PC-3 (cell line): Measurements from ENCODE around the gene DCLK1. TPM values are rescaled to one million over a fixed set of nuclear protein-coding genes. Genes with fewer than 3 reads are reported as not detected.

Experiments
- ATAC-seq: fragments of 200-7000 bp; cut with Tn5 transposase; 2 replicates; pipeline ENCODE4 v1.9.1; 2020; ENCODE audit warnings: mild to moderate bottlenecking, moderate library complexity
- BruUV-seq: library from RNA; stranded (reverse); fragments of 400-500 nt; replicated peaks from 2 replicates; lab custom pipeline; 2021; lab: Mats Ljungman, UMichigan
- CTCF ChIA-PET: fragments of 300-600 bp; sonication (Branson Sonifier 250); formaldehyde crosslinking; loops from one replicate; lab custom pipeline; 2022; ENCODE audit warnings: antibody characterized with exemption; lab: Charles Lee
- POLR2A ChIA-PET: fragments of 300-600 bp; sonication (Branson Sonifier 250); formaldehyde crosslinking; loops from one replicate; lab custom pipeline; 2022; ENCODE audit warnings: antibody characterized with exemption; ENCODE audit not compliant: unreplicated experiment; lab: Charles Lee
- DNase-seq: peaks from one replicate; pipeline ENCODE4 v3.0.0-alpha.2; 2015
- H2AFZ ChIP-seq: fragments of 300-600 bp; sonication (generic); 2 replicates; pipeline ENCODE4 v1.6.0; 2016; ENCODE audit warnings: antibody characterized with exemption, low read length
- H3F3A ChIP-seq: fragments of 300-600 bp; sonication (generic); one replicate; pipeline ENCODE4 v1.6.0; 2017; ENCODE audit warnings: antibody characterized with exemption, low read length, control low read depth, mild to moderate bottlenecking; ENCODE audit not compliant: unreplicated experiment
- H3K27ac ChIP-seq: fragments of 300-600 bp; sonication (generic); 2 replicates; pipeline ENCODE4 v1.5.1; 2016; ENCODE audit warnings: mild to moderate bottlenecking, low read length
- H3K27me3 ChIP-seq: fragments of 300-600 bp; sonication (generic); 2 replicates; pipeline ENCODE4 v1.6.1; 2016; ENCODE audit warnings: low read length, mixed read lengths
- H3K36me3 ChIP-seq: fragments of 300-600 bp; sonication (generic); 2 replicates; pipeline ENCODE4 v1.6.1; 2016; ENCODE audit warnings: low read depth, mixed run types, low read length, mixed read lengths
- H3K4me1 ChIP-seq: fragments of 300-600 bp; sonication (generic); 2 replicates; pipeline ENCODE4 v1.5.1; 2016; ENCODE audit warnings: low read length; ENCODE audit not compliant: insufficient read depth
- H3K4me2 ChIP-seq: fragments of 300-600 bp; sonication (generic); 2 replicates; pipeline ENCODE4 v1.6.0; 2016; ENCODE audit warnings: low read length
- H3K4me3 ChIP-seq: fragments of 300-600 bp; sonication (generic); 2 replicates; pipeline ENCODE4 v1.5.1; 2016; ENCODE audit warnings: mild to moderate bottlenecking, low read length, mixed read lengths
- H3K79me2 ChIP-seq: fragments of 300-600 bp; sonication (generic); 2 replicates; pipeline ENCODE4 v1.6.1; 2017; ENCODE audit warnings: low read length, mixed read lengths
- H3K9ac ChIP-seq: fragments of 300-600 bp; sonication (generic); 2 replicates; pipeline ENCODE4 v1.6.0; 2016; ENCODE audit warnings: mild to moderate bottlenecking, low read length
- H3K9me2 ChIP-seq: fragments of 300-600 bp; sonication (generic); replicated peaks from 2 replicates; pipeline ENCODE4 v1.6.1; 2016; ENCODE audit warnings: mixed run types, low read length, mixed read lengths
- H3K9me3 ChIP-seq: fragments of 300-600 bp; sonication (generic); 2 replicates; pipeline ENCODE4 v1.6.1; 2016; ENCODE audit warnings: low read length, mixed read lengths
- H4K20me1 ChIP-seq: fragments of 300-600 bp; sonication (generic); 2 replicates; pipeline ENCODE4 v1.6.1; 2016; ENCODE audit warnings: low read length, mixed read lengths
- EZH2 ChIP-seq: fragments of 300-600 bp; sonication (generic); IDR thresholded peaks from one replicate; pipeline ENCODE4 v1.6.1; 2017; ENCODE audit warnings: antibody characterized with exemption, mild to moderate bottlenecking, low read length; ENCODE audit not compliant: unreplicated experiment
- EZH2phosphoT487 ChIP-seq: fragments of 300-600 bp; sonication (generic); IDR thresholded peaks from 2 replicates; pipeline ENCODE4 v1.6.1; 2018; ENCODE audit warnings: mild to moderate bottlenecking, antibody characterized with exemption, low read length, borderline replicate concordance
- intact Hi-C: fragments of 100-400 bp; cut with micrococcal nuclease; formaldehyde crosslinking; loops from 2 replicates; pipeline ENCODE4 v1.9.0; 2023
- total RNA-seq: library from RNA; depleted of rRNA; stranded (reverse); fragments of >200 nt; gene quantifications from 2 replicates; pipeline ENCODE4 v1.2.3, GENCODE V29; 2014
- TF ChIP-seq, protein P1 (sequence below): fragments of 300-600 bp; sonication (generic); conservative IDR thresholded peaks from 2 replicates; pipeline ENCODE4 v1.5.1; 2017; ENCODE audit warnings: antibody characterized with exemption, low read depth, mild to moderate bottlenecking, low read length

DCLK1 gene
- total RNA-seq, 1 experiment from 2014 or later = not detected

DNA sequence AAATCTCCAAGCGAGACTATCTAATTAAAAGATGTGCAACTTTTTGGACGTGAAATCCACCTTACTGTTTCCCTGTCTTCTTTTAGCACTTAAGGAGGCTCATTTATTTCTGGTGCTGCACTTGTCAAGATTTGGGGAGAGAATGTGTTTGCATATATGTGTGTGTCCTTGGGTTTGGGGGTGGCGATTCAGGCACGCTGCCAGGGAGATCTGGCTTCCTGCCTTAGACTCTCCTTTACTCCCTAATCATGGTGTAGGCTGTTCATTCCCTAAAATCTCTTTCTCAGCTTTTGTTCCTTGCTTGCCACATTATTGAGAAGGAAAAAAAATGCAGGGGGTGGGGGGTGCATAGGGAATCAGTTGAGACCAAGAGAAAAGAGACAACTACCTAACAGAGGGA lies 271.2 kb downstream of the DCLK1 start:
- Histone ChIP-seq H3K27ac (no peak overlapping the region), H3K79me2 (no peaks in the 10 kb centered on the region), H3K4me3 (no peak overlapping the region), H3K9me3 (no peaks in the 10 kb centered on the region), H3K4me1 (peaks cover 15% of the 10 kb centered on the region), H3K36me3 (no peaks in the 10 kb centered on the region), H3F3A (no peaks in the 10 kb centered on the region), H3K4me2 (no peak overlapping the region), H3K9ac (no peak overlapping the region), H2AFZ (no peak overlapping the region), H3K27me3 (no peaks in the 10 kb centered on the region), H3K9me2 (no peaks in the 10 kb centered on the region), H4K20me1 (no peaks in the 10 kb centered on the region)
- BruUV-seq = no TSS peak
- no peak for ATAC-seq
- no peak for DNase-seq
- intact Hi-C loops = no loop called here
- TF ChIP-seq EZH2 (no peak), EZH2phosphoT487 (no peak)
- TF ChIP-seq, protein P1, sequence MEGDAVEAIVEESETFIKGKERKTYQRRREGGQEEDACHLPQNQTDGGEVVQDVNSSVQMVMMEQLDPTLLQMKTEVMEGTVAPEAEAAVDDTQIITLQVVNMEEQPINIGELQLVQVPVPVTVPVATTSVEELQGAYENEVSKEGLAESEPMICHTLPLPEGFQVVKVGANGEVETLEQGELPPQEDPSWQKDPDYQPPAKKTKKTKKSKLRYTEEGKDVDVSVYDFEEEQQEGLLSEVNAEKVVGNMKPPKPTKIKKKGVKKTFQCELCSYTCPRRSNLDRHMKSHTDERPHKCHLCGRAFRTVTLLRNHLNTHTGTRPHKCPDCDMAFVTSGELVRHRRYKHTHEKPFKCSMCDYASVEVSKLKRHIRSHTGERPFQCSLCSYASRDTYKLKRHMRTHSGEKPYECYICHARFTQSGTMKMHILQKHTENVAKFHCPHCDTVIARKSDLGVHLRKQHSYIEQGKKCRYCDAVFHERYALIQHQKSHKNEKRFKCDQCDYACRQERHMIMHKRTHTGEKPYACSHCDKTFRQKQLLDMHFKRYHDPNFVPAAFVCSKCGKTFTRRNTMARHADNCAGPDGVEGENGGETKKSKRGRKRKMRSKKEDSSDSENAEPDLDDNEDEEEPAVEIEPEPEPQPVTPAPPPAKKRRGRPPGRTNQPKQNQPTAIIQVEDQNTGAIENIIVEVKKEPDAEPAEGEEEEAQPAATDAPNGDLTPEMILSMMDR = no peak
- CTCF ChIA-PET = no interaction called here
- POLR2A ChIA-PET = no interaction called here

- no peak for ATAC-seq
- Histone ChIP-seq H3K27ac (no peak overlapping the region), H3K9me3 (no peaks in the 10 kb centered on the region), H3K4me1 (peaks cover 15% of the 10 kb centered on the region), H3K4me2 (no peak overlapping the region), H3F3A (no peaks in the 10 kb centered on the region), H3K79me2 (no peaks in the 10 kb centered on the region), H3K27me3 (no peaks in the 10 kb centered on the region), H2AFZ (no peak overlapping the region), H3K9me2 (no peaks in the 10 kb centered on the region), H3K36me3 (no peaks in the 10 kb centered on the region), H3K9ac (no peak overlapping the region), H4K20me1 (no peaks in the 10 kb centered on the region), H3K4me3 (no peak overlapping the region)
- CTCF ChIA-PET = no interaction called here
- intact Hi-C loops = no loop called here
- BruUV-seq = no TSS peak
- DNase-seq = no peak
- TF ChIP-seq, protein P1 = no peak
- TF ChIP-seq EZH2phosphoT487 (no peak), EZH2 (no peak)
- POLR2A ChIA-PET = no interaction called here
Observed at GRCh38 chr13:35858665-35859064, 272.5 kb downstream of the DCLK1 start.

DNA sequence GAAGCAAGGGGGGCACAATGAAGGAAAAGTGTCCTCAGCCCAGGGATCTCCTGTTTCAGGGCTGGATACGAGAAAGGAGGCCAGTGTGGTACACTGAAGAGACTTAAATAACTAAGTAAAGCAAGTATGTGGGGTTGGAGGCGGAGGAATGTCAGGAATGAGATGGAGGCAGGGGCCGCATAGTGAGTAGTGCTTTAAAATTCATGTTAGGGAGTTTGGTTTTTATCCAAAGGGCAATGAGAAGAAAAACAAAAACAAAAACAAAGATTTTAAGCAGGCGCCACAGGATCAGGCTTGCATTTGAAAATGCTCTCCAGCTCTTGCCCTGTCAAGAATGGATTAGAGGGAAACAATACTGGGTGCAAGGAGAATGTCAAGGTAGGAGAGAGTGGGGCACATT lies 273.4 kb downstream of the DCLK1 start:
- H3K9ac ChIP-seq = no peak overlapping the region
- H4K20me1 ChIP-seq = no peaks in the 10 kb centered on the region
- H2AFZ ChIP-seq = no peak overlapping the region
- CTCF ChIA-PET = no interaction called here
- no peaks in the 10 kb centered on the region for H3F3A ChIP-seq
- H3K4me1 ChIP-seq = peaks cover 15% of the 10 kb centered on the region
- H3K27me3 ChIP-seq = no peaks in the 10 kb centered on the region
- no peaks in the 10 kb centered on the region for H3K36me3 ChIP-seq
- DNase-seq (no peak), ATAC-seq (no peak)
- H3K9me2 ChIP-seq = no peaks in the 10 kb centered on the region
- no peaks in the 10 kb centered on the region for H3K79me2 ChIP-seq
- no TSS peak for BruUV-seq
- intact Hi-C loops = no loop called here
- POLR2A ChIA-PET = no interaction called here
- TF ChIP-seq EZH2 = no peak
- TF ChIP-seq EZH2phosphoT487 = no peak
- TF ChIP-seq, protein P1 = no peak
- H3K27ac ChIP-seq = no peak overlapping the region
- H3K9me3 ChIP-seq = no peaks in the 10 kb centered on the region
- H3K4me2 ChIP-seq = no peak overlapping the region
- no peak overlapping the region for H3K4me3 ChIP-seq
